GM18909 (cell line): Measurements from ENCODE around the gene RGS9BP.
"Not testable (repeated sequence)": the region's sequence is repeated elsewhere in the genome, so short reads cannot be mapped to it uniquely, and the experiment has no call there.

Experiments
- ATAC-seq: cut with Tn5 transposase; IDR thresholded peaks from one replicate; pipeline ENCODE4 v1.9.1; 2021; ENCODE audit warnings: mild to moderate bottlenecking; ENCODE audit not compliant: unreplicated experiment, poor library complexity

RGS9BP gene

GRCh38 chr19:32675720-32676185, at the start of gene RGS9BP:
Gene RGS9BP (plus strand): TSS chr19:32675848. CDS start chr19:32676264, 416 bp downstream.
- no peak for ATAC-seq

GRCh38 chr19:32626969-32627368, 48.7 kb upstream of the RGS9BP start:
- no peak for ATAC-seq

- ATAC-seq: no peak
Measured at GRCh38 chr19:32627714-32628270, 47.9 kb upstream of the RGS9BP start.

- ATAC-seq: no peak
Measured at GRCh38 chr19:32630338-32630737, 45.3 kb upstream of the RGS9BP start.

GRCh38 chr19:32631381-32631780, 44.3 kb upstream of the RGS9BP start:
- no peak for ATAC-seq

GRCh38 chr19:32637480-32637879, 38.2 kb upstream of the RGS9BP start:
- ATAC-seq: no peak

- ATAC-seq: no peak
Measured at GRCh38 chr19:32638625-32639024, 37.0 kb upstream of the RGS9BP start.

GRCh38 chr19:32642771-32643170, 32.9 kb upstream of the RGS9BP start:
- ATAC-seq: no peak

GRCh38 chr19:32646556-32646955, 29.1 kb upstream of the RGS9BP start:
- ATAC-seq: no peak

- no peak for ATAC-seq
Measured at GRCh38 chr19:32647361-32647760, 28.3 kb upstream of the RGS9BP start.

GRCh38 chr19:32649751-32650150, 25.9 kb upstream of the RGS9BP start:
- ATAC-seq: no peak

- ATAC-seq: no peak
Measured at GRCh38 chr19:32650671-32651070, 25.0 kb upstream of the RGS9BP start.

GRCh38 chr19:32651729-32652140, 23.9 kb upstream of the RGS9BP start:
- no peak for ATAC-seq

GRCh38 chr19:32652331-32652730, 23.3 kb upstream of the RGS9BP start:
- ATAC-seq: not testable (repeated sequence)

GRCh38 chr19:32652894-32653598, 22.6 kb upstream of the RGS9BP start:
- no peak for ATAC-seq

GRCh38 chr19:32653599-32653915, 22.1 kb upstream of the RGS9BP start:
- no peak for ATAC-seq

GRCh38 chr19:32656379-32656778, 19.3 kb upstream of the RGS9BP start:
- not testable (repeated sequence) for ATAC-seq

- ATAC-seq: no peak
Measured at GRCh38 chr19:32658075-32658474, 17.6 kb upstream of the RGS9BP start.

GRCh38 chr19:32658527-32658926, 17.1 kb upstream of the RGS9BP start:
- no peak for ATAC-seq

GRCh38 chr19:32661318-32661717, 14.3 kb upstream of the RGS9BP start:
- no peak for ATAC-seq

- ATAC-seq: no peak
Measured at GRCh38 chr19:32662186-32662585, 13.5 kb upstream of the RGS9BP start.

GRCh38 chr19:32666084-32666483, 9.6 kb upstream of the RGS9BP start:
- no peak for ATAC-seq
